Inflammatory macrophage treated with lipopolysaccharide for 1 hour (primary cell): ENCODE data around the gene ZFP36.
A peak's percentile ranks its signal among the peaks of the same experiment; 100 is the strongest.

Experiments used
- DNase-seq, 2 donors: peaks; one replicate each; pipeline ENCODE4 v3.0.0-alpha.2; 2020 to 2022

ZFP36 gene

GRCh38 chr19:39422020-39422419 lies 15.4 kb downstream of the ZFP36 start:
- DNase-seq, result no peak

- no peak for DNase-seq
Measured at GRCh38 chr19:39423258-39424086, 16.8 kb downstream of the ZFP36 start.

GRCh38 chr19:39424934-39425333 lies 18.3 kb downstream of the ZFP36 start:
- no peak for DNase-seq

GRCh38 chr19:39425744-39426143 lies 19.1 kb downstream of the ZFP36 start:
- no peak for DNase-seq

GRCh38 chr19:39426170-39426569 lies 19.5 kb downstream of the ZFP36 start:
- no peak for DNase-seq

- DNase-seq, result no peak
Measured at GRCh38 chr19:39427707-39428106, 21.1 kb downstream of the ZFP36 start.

GRCh38 chr19:39428283-39429112 lies 21.9 kb downstream of the ZFP36 start:
- no peak for DNase-seq

GRCh38 chr19:39430675-39431593 lies 24.3 kb downstream of the ZFP36 start:
- DNase-seq, result peak; percentile 90 to 92

GRCh38 chr19:39432677-39433025 lies 26.0 kb downstream of the ZFP36 start:
- DNase-seq, result no peak

- DNase-seq, result no peak
Measured at GRCh38 chr19:39433480-39434079, 26.9 kb downstream of the ZFP36 start.

GRCh38 chr19:39434123-39435076 lies 27.8 kb downstream of the ZFP36 start:
- DNase-seq, result no peak

GRCh38 chr19:39435499-39436349 lies 29.1 kb downstream of the ZFP36 start, which contains the start of gene RPS16:
RPS16 (minus strand) TSS chr19:39435949; CDS start chr19:39435895, 54 bp downstream.
- peak; percentile 98 to 100 for DNase-seq

GRCh38 chr19:39436350-39436716 lies 29.7 kb downstream of the ZFP36 start:
- peak in 1 of 2 donors; percentile 16 for DNase-seq

GRCh38 chr19:39438270-39438934 lies 31.8 kb downstream of the ZFP36 start:
- no peak for DNase-seq

GRCh38 chr19:39444598-39445195 lies 38.0 kb downstream of the ZFP36 start:
- no peak for DNase-seq

GRCh38 chr19:39445196-39446111 lies 38.8 kb downstream of the ZFP36 start, which contains the start of gene SUPT5H:
SUPT5H (plus strand) TSS chr19:39445582; CDS start chr19:39445891, 309 bp downstream.
- peak; percentile 97 to 98 for DNase-seq

GRCh38 chr19:39446365-39447084 lies 39.9 kb downstream of the ZFP36 start:
- DNase-seq, result no peak
